Measurements from ENCODE around the gene USP17L13.
"Not testable (repeated sequence)": the region's sequence is repeated elsewhere in the genome, so short reads cannot be mapped to it uniquely, and the experiment has no call there.

DNA sequence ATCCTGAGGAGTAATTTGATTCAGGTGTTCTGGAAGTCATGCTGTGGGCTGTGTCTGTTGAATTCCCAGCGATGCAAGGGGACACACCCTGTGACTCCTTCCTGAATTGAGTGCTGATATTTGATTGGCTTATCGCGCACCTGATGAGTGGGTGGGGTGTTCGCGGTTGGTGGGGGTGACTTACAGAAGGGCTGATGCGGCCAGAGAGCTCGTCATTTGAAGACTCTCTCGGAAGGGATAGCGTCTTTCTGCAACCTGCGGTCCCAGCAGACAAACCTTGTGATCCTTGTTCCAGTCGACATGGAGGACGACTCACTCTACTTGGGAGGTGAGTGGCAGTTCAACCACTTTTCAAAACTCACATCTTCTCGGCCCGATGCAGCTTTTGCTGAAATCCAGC is 18.9 kb downstream of the USP17L13 start, which contains the start of gene USP17L17:
- TF ChIP-seq, protein P1, sequence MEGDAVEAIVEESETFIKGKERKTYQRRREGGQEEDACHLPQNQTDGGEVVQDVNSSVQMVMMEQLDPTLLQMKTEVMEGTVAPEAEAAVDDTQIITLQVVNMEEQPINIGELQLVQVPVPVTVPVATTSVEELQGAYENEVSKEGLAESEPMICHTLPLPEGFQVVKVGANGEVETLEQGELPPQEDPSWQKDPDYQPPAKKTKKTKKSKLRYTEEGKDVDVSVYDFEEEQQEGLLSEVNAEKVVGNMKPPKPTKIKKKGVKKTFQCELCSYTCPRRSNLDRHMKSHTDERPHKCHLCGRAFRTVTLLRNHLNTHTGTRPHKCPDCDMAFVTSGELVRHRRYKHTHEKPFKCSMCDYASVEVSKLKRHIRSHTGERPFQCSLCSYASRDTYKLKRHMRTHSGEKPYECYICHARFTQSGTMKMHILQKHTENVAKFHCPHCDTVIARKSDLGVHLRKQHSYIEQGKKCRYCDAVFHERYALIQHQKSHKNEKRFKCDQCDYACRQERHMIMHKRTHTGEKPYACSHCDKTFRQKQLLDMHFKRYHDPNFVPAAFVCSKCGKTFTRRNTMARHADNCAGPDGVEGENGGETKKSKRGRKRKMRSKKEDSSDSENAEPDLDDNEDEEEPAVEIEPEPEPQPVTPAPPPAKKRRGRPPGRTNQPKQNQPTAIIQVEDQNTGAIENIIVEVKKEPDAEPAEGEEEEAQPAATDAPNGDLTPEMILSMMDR (conservative IDR thresholded peaks at IDR 0.05): not testable (repeated sequence)
- not testable (repeated sequence) for TF ChIP-seq ZFX (IDR thresholded peaks at IDR 0.05)

Measured in C4-2B (cell line).